ENCODE measurements around the gene DMAC2L.
"Not testable (repeated sequence)": the region's sequence is repeated elsewhere in the genome, so short reads cannot be mapped to it uniquely, and the experiment has no call there.

The DMAC2L gene

DNA sequence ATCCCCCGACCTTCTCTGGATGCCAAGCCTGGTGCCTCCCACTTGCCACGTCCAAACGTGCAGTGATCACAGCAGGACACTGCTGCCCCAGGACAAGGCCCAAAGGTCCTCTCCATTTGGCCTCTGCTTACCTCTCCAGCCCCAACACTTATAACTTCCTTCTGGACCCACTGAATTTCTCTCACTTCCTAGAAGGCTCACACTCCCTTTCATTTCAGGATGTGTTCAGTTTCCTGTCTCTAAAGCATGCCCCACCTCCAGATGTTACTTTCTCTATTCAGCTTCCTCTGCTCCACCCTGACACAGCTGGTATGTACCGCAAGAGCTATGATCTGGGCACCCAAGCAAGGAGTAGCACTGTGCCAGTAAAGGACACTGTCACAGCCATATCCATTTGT is 51.6 kb downstream of the DMAC2L start:
- Histone ChIP-seq H3K4me3 (ENCODE audit: low read depth, low read length) (no peak overlapping the region), H3K4me1 (ENCODE audit: control insufficient read depth, insufficient read depth, low read length) (no peaks in the 10 kb centered on the region), H3K9ac (ENCODE audit: low read depth, low read length) (no peak overlapping the region), H3K27me3 (ENCODE audit: control insufficient read depth, insufficient read depth, low read length) (no peaks in the 10 kb centered on the region), H3K36me3 (ENCODE audit: control insufficient read depth, insufficient read depth, low read length) (no peaks in the 10 kb centered on the region), H3K9me3 (ENCODE audit: control insufficient read depth, insufficient read depth, low read length) (no peaks in the 10 kb centered on the region), H3K27ac (ENCODE audit: low read depth, low read length) (no peak overlapping the region)

DNA sequence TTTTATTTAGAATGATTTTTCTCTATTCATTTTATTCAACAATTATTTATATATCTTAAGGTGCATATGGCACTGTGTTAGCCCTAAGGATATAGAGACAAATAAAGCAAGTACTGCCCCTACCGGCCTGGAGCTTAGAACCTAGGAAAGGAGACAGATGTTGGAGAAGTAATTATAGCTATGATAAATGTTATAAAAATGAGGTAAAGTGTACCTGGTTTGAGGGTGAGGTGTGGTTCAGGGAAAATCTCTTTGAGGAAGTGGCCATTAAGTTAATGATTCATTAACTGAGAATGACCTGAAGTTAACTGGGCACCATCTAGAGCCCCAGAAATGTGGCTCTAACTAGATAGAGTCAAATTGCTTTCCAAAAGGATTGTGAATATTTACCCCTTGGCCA is 52.7 kb downstream of the DMAC2L start:
- no peaks in the 10 kb centered on the region for H3K27me3 ChIP-seq (ENCODE audit: control insufficient read depth, insufficient read depth, low read length)
- no peaks in the 10 kb centered on the region for H3K36me3 ChIP-seq (ENCODE audit: control insufficient read depth, insufficient read depth, low read length)
- no peaks in the 10 kb centered on the region for H3K4me1 ChIP-seq (ENCODE audit: control insufficient read depth, insufficient read depth, low read length)
- H3K9ac ChIP-seq (ENCODE audit: low read depth, low read length), result no peak overlapping the region
- H3K9me3 ChIP-seq (ENCODE audit: control insufficient read depth, insufficient read depth, low read length), result no peaks in the 10 kb centered on the region
- no peak overlapping the region for H3K4me3 ChIP-seq (ENCODE audit: low read depth, low read length)
- H3K27ac ChIP-seq (ENCODE audit: low read depth, low read length), result no peak overlapping the region

DNA sequence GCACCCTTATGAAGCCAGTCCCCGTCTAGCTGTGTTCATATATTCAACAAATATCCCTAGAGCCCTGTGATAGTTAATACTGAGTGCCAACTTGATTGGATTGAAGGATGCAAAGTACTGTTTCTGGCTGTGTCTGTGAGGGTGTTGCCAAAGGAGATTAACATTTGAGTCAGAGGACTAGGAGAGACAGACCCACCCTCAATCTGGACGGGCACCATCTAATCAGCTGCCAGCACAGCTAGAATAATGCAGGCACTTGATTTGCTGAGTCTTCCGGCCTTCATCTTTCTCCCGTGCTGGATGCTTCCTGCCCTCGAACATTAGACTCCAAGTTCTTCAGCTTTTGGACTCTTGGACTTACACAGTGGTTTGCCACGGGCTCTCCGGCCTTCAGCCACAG is 53.4 kb downstream of the DMAC2L start:
- not testable (repeated sequence) for H3K9me3 ChIP-seq (ENCODE audit: control insufficient read depth, insufficient read depth, low read length); H3K4me1 ChIP-seq (ENCODE audit: control insufficient read depth, insufficient read depth, low read length); H3K4me3 ChIP-seq (ENCODE audit: low read depth, low read length); H3K9ac ChIP-seq (ENCODE audit: low read depth, low read length); H3K36me3 ChIP-seq (ENCODE audit: control insufficient read depth, insufficient read depth, low read length); H3K27ac ChIP-seq (ENCODE audit: low read depth, low read length); H3K27me3 ChIP-seq (ENCODE audit: control insufficient read depth, insufficient read depth, low read length)

DNA sequence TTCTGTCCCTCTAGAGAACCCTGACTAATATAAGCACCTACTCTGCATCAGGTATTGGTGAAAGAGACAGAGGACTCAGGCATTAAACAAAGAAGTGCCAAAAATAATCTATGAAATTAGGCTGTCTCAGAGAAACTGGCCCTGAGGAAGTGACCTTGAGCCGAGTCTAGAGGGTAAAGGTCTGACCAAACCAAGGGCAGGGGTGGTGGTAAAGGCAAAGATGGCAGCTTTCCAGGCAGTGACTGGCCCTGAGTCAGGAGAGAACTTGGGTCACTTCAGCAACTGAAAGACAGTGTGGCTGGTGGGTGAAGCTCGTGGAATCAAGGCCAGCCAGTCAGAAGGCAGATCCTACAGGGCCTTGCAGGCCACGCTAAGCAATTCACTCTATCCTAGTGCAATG is 54.0 kb downstream of the DMAC2L start:
- no peaks in the 10 kb centered on the region for H3K4me1 ChIP-seq (ENCODE audit: control insufficient read depth, insufficient read depth, low read length)
- H3K9ac ChIP-seq (ENCODE audit: low read depth, low read length), result no peak overlapping the region
- H3K27me3 ChIP-seq (ENCODE audit: control insufficient read depth, insufficient read depth, low read length), result no peaks in the 10 kb centered on the region
- H3K4me3 ChIP-seq (ENCODE audit: low read depth, low read length), result no peak overlapping the region
- no peaks in the 10 kb centered on the region for H3K36me3 ChIP-seq (ENCODE audit: control insufficient read depth, insufficient read depth, low read length)
- H3K9me3 ChIP-seq (ENCODE audit: control insufficient read depth, insufficient read depth, low read length), result no peaks in the 10 kb centered on the region
- no peak overlapping the region for H3K27ac ChIP-seq (ENCODE audit: low read depth, low read length)

DNA sequence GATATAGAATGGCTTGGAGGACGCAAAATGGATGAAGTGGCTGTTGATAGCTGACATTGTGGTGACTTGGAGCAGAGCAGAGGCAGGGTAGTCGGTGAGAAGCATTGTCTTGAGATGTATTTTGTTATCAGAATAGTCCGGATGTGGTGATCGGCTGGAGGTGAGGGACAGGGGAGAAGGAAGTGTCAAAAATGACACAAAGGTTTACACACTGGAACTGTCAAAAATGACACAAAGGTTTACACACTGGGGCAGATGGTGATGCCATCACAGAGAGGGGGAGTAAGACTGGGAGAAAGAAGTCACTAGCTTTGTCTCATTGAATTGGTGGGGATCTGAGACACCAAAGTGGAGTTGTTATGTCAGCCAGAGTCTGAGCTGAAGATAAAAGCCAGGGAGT is 54.5 kb downstream of the DMAC2L start:
- H3K27ac ChIP-seq (ENCODE audit: low read depth, low read length), result no peak overlapping the region
- H3K9ac ChIP-seq (ENCODE audit: low read depth, low read length), result no peak overlapping the region
- H3K4me3 ChIP-seq (ENCODE audit: low read depth, low read length), result no peak overlapping the region
- H3K9me3 ChIP-seq (ENCODE audit: control insufficient read depth, insufficient read depth, low read length), result no peaks in the 10 kb centered on the region
- no peaks in the 10 kb centered on the region for H3K4me1 ChIP-seq (ENCODE audit: control insufficient read depth, insufficient read depth, low read length)
- no peaks in the 10 kb centered on the region for H3K36me3 ChIP-seq (ENCODE audit: control insufficient read depth, insufficient read depth, low read length)
- H3K27me3 ChIP-seq (ENCODE audit: control insufficient read depth, insufficient read depth, low read length), result no peaks in the 10 kb centered on the region

DNA sequence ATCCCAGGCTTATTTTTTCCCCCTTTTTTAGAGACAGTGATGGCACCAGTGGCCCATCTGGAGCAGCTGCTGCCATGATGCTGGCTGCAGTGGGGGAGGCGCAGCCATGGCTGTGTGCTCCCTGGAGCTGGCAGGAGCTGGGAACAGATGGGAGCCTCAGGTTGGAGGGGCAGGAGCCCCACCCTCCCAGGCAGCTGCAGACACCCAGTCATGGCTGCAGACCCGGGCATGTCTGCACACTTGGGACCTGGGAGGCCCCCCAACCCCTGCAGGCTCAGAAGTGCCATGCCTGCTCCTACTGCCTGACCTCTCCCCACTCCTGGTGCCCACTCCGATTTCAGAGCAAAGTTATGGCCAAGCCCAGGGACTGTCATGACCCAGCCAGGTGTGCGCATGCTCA is 59.4 kb downstream of the DMAC2L start:
- Histone ChIP-seq H3K36me3 (ENCODE audit: control insufficient read depth, insufficient read depth, low read length) (no peaks in the 10 kb centered on the region), H3K4me1 (ENCODE audit: control insufficient read depth, insufficient read depth, low read length) (no peaks in the 10 kb centered on the region), H3K9me3 (ENCODE audit: control insufficient read depth, insufficient read depth, low read length) (no peaks in the 10 kb centered on the region), H3K9ac (ENCODE audit: low read depth, low read length) (no peak overlapping the region), H3K27me3 (ENCODE audit: control insufficient read depth, insufficient read depth, low read length) (no peaks in the 10 kb centered on the region), H3K4me3 (ENCODE audit: low read depth, low read length) (no peak overlapping the region), H3K27ac (ENCODE audit: low read depth, low read length) (no peak overlapping the region)

DNA sequence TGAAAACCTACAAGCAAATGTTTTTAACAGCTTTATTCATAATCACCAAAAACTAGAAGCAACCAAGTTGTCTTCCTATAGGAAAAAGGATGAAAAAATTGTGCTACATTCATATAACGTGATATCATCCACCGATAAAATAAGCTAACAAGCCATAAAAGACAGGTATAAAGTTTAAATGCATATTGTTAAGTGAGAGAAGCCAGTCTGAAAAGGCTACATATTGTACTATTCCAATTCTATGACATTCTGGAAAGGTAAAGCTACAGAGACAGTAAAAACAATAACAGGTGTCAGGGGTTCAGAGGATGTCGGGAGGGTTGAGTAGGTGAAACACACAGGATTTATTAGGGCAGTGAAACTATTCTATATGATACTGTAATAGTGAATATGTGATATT is 61.8 kb downstream of the DMAC2L start:
- Histone ChIP-seq H3K27ac (ENCODE audit: low read depth, low read length) (no peak overlapping the region), H3K27me3 (ENCODE audit: control insufficient read depth, insufficient read depth, low read length) (no peaks in the 10 kb centered on the region), H3K4me3 (ENCODE audit: low read depth, low read length) (no peak overlapping the region), H3K4me1 (ENCODE audit: control insufficient read depth, insufficient read depth, low read length) (no peaks in the 10 kb centered on the region), H3K9me3 (ENCODE audit: control insufficient read depth, insufficient read depth, low read length) (no peaks in the 10 kb centered on the region), H3K36me3 (ENCODE audit: control insufficient read depth, insufficient read depth, low read length) (no peaks in the 10 kb centered on the region), H3K9ac (ENCODE audit: low read depth, low read length) (no peak overlapping the region)

DNA sequence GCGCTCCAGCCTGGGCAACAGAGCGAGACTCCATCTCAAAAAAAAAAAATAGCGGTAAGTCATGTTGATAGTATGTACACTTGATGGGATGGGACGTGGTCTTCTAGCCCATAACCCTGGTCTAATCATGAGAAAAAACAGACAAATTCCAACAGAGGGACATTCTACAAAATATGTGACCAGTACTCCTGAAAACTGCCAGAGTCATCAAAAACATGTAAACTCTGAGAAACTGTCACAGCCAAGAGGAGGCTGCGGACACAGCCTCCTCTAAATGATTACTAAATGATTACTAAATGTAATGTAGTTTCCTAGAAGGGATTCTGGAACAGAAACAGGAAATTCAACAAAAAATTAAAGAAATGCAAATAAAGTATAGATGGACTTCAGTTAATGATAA is 63.6 kb downstream of the DMAC2L start:
- Histone ChIP-seq H3K4me1 (ENCODE audit: control insufficient read depth, insufficient read depth, low read length) (no peaks in the 10 kb centered on the region), H3K4me3 (ENCODE audit: low read depth, low read length) (no peak overlapping the region), H3K9ac (ENCODE audit: low read depth, low read length) (no peak overlapping the region), H3K9me3 (ENCODE audit: control insufficient read depth, insufficient read depth, low read length) (no peaks in the 10 kb centered on the region), H3K36me3 (ENCODE audit: control insufficient read depth, insufficient read depth, low read length) (no peaks in the 10 kb centered on the region), H3K27me3 (ENCODE audit: control insufficient read depth, insufficient read depth, low read length) (no peaks in the 10 kb centered on the region), H3K27ac (ENCODE audit: low read depth, low read length) (no peak overlapping the region)

All from HUES48 (cell line).